ENCODE measurements around the gene RASGRP1.
A peak's percentile ranks its signal among the peaks of the same experiment; 100 is the strongest.

The RASGRP1 gene

GRCh38 chr15:38481761-38482160 is 82.9 kb downstream of the RASGRP1 start:
- no peak for DNase-seq
- H3K4me1 ChIP-seq (ENCODE audit: control extremely low read depth in 1 of 4, control insufficient read depth in 4 of 4, insufficient read depth in 4 of 4, low read length in 3 of 4) = peaks cover 0 to 12% (median 5%) of the 10 kb centered on the region in 4 experiments
- POLR2A ChIA-PET = no interaction called here
- no peak overlapping the region for H3K4me3 ChIP-seq (ENCODE audit: control insufficient read depth in 1 of 7, extremely low read depth in 1 of 7, insufficient read depth in 4 of 7, low read depth in 2 of 7, low read length in 6 of 7)
- WGBS (ENCODE audit: insufficient coverage) = 100% methylated on average over 1 of the region's 3 CpGs
- H3K9me3 ChIP-seq (ENCODE audit: control extremely low read depth in 1 of 5, control insufficient read depth in 4 of 5, insufficient read depth in 2 of 5, low read depth in 1 of 5, low read length in 4 of 5) = no peaks in the 10 kb centered on the region
- peaks cover 9 to 31% (median 16%) of the 10 kb centered on the region in 4 experiments for H3K36me3 ChIP-seq (ENCODE audit: control insufficient read depth in 4 of 4, insufficient read depth in 4 of 4, low read length in 3 of 4)
- CTCF ChIA-PET = interaction anchor here (0.8 to 1.1 kb wide), 3 partner anchors 9 to 202 kb away, joined by 3 to 4 read pairs (median 3); no protein-coding TSS in a partner anchor
- no peaks in the 10 kb centered on the region for H3K27me3 ChIP-seq (replicated peaks in 2 of 5; ENCODE audit: control insufficient read depth in 4 of 5, insufficient read depth in 5 of 5, low read length in 4 of 5)
- H3K27ac ChIP-seq (ENCODE audit: insufficient read depth in 1 of 2, low read depth in 1 of 2, low read length in 2 of 2, poor library complexity in 1 of 2, severe bottlenecking in 2 of 2) = no peak overlapping the region

DNA sequence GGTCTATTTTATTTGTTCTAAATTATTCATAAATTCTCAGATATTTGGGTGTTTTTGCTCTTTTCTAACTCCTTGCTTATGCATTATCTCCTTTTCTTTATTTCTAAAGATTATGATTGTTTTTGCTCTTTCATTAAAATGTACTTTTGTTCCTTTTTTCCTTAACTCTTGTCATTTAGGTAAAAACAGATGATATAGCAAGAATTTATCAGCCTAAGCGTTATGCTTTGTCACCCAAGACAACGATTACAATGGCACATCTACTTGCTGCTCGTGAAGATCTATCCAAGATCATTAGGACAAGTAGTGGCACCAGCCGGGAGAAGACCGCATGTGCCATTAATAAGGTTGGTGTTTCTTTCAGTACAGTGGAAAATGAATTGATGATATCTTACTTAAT is 83.5 kb downstream of the RASGRP1 start:
- Histone ChIP-seq H3K4me3 (ENCODE audit: control insufficient read depth in 1 of 7, extremely low read depth in 1 of 7, insufficient read depth in 4 of 7, low read depth in 2 of 7, low read length in 6 of 7) (no peak overlapping the region), H3K36me3 (ENCODE audit: control insufficient read depth in 4 of 4, insufficient read depth in 4 of 4, low read length in 3 of 4) (peaks cover 11 to 34% (median 16%) of the 10 kb centered on the region in 4 experiments), H3K9me3 (ENCODE audit: control extremely low read depth in 1 of 5, control insufficient read depth in 4 of 5, insufficient read depth in 2 of 5, low read depth in 1 of 5, low read length in 4 of 5) (no peaks in the 10 kb centered on the region), H3K27ac (ENCODE audit: insufficient read depth in 1 of 2, low read depth in 1 of 2, low read length in 2 of 2, poor library complexity in 1 of 2, severe bottlenecking in 2 of 2) (no peak overlapping the region), H3K27me3 (replicated peaks in 2 of 5; ENCODE audit: control insufficient read depth in 4 of 5, insufficient read depth in 5 of 5, low read length in 4 of 5) (no peaks in the 10 kb centered on the region), H3K4me1 (ENCODE audit: control extremely low read depth in 1 of 4, control insufficient read depth in 4 of 4, insufficient read depth in 4 of 4, low read length in 3 of 4) (peaks cover 0 to 12% (median 5%) of the 10 kb centered on the region in 4 experiments)
- 90% methylated on average over 3 of the region's 5 CpGs for WGBS (ENCODE audit: insufficient coverage)
- POLR2A ChIA-PET = no interaction called here
- no peak for DNase-seq
- CTCF ChIA-PET = interaction anchor here (0.8 to 1.0 kb wide), 2 partner anchors 8 to 201 kb away, joined by 3 to 4 read pairs; no protein-coding TSS in a partner anchor

DNA sequence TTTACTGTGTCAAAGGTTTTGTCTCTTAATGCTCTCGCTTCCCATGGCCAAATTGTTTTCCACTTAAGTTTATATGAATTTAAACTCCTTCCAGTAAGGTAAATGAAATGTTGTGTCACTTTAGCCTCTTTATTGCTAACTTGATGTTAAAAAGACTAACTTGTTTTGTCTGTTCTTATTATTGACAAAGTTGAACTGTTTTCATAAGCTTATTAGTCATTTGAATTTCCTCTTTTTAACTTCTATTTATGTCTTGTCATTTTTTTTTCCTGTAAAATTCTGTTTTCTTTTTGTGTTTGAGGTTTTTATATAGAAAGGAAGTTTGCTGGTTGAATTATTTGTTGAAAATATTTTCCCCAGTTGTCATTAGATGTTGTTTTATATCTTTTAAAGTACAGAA is 84.9 kb downstream of the RASGRP1 start:
- DNase-seq = peak in 1 of 3 donors; percentile 19
- no CpG with 5 or more reads among the region's 1 CpG for WGBS (ENCODE audit: insufficient coverage)

DNA sequence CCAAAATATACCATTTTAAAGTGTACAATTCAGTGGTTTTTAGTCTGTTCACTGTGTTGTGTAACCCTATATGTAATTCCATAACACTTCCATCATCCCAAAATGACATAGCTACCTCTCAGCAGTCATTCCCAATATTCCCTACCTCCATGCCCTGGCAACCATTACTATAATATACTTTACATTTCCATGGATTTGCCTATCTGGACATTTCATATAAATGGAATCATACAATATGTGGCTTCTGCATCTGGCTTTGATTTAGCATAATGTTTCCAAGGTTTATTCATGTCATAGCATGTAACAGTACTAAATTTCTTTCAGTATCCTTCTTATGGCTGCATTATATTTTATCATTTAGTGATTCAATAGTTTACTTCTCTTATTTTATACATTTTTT is 85.3 kb downstream of the RASGRP1 start:
- DNase-seq = no peak
- POLR2A ChIA-PET = no interaction called here
- Histone ChIP-seq H3K36me3 (ENCODE audit: control insufficient read depth in 4 of 4, insufficient read depth in 4 of 4, low read length in 3 of 4) (peaks cover 14 to 40% (median 25%) of the 10 kb centered on the region in 4 experiments), H3K27me3 (replicated peaks in 2 of 5; ENCODE audit: control insufficient read depth in 4 of 5, insufficient read depth in 5 of 5, low read length in 4 of 5) (no peaks in the 10 kb centered on the region), H3K4me3 (ENCODE audit: control insufficient read depth in 1 of 7, extremely low read depth in 1 of 7, insufficient read depth in 4 of 7, low read depth in 2 of 7, low read length in 6 of 7) (no peak overlapping the region), H3K9me3 (ENCODE audit: control extremely low read depth in 1 of 5, control insufficient read depth in 4 of 5, insufficient read depth in 2 of 5, low read depth in 1 of 5, low read length in 4 of 5) (no peaks in the 10 kb centered on the region), H3K4me1 (ENCODE audit: control extremely low read depth in 1 of 4, control insufficient read depth in 4 of 4, insufficient read depth in 4 of 4, low read length in 3 of 4) (peaks cover 0 to 12% (median 5%) of the 10 kb centered on the region in 4 experiments), H3K27ac (ENCODE audit: insufficient read depth in 1 of 2, low read depth in 1 of 2, low read length in 2 of 2, poor library complexity in 1 of 2, severe bottlenecking in 2 of 2) (peak overlapping the region in 1 of 2 experiments; percentile 61)
- CTCF ChIA-PET = interaction anchor here (1.0 kb wide), 1 partner anchor 227 kb away, joined by 3 read pairs; no protein-coding TSS in a partner anchor

More for the DNA sequence above, 84.9 kb downstream of the RASGRP1 start:
- Histone ChIP-seq H3K27ac (ENCODE audit: insufficient read depth in 1 of 2, low read depth in 1 of 2, low read length in 2 of 2, poor library complexity in 1 of 2, severe bottlenecking in 2 of 2) (peak overlapping the region; percentile 43 to 61), H3K4me3 (ENCODE audit: control insufficient read depth in 1 of 7, extremely low read depth in 1 of 7, insufficient read depth in 4 of 7, low read depth in 2 of 7, low read length in 6 of 7) (no peak overlapping the region), H3K27me3 (replicated peaks in 2 of 5; ENCODE audit: control insufficient read depth in 4 of 5, insufficient read depth in 5 of 5, low read length in 4 of 5) (no peaks in the 10 kb centered on the region), H3K4me1 (ENCODE audit: control extremely low read depth in 1 of 4, control insufficient read depth in 4 of 4, insufficient read depth in 4 of 4, low read length in 3 of 4) (peaks cover 0 to 12% (median 5%) of the 10 kb centered on the region in 4 experiments), H3K9me3 (ENCODE audit: control extremely low read depth in 1 of 5, control insufficient read depth in 4 of 5, insufficient read depth in 2 of 5, low read depth in 1 of 5, low read length in 4 of 5) (no peaks in the 10 kb centered on the region), H3K36me3 (ENCODE audit: control insufficient read depth in 4 of 4, insufficient read depth in 4 of 4, low read length in 3 of 4) (peaks cover 11 to 36% (median 22%) of the 10 kb centered on the region in 4 experiments)
- CTCF ChIA-PET = no interaction called here
- POLR2A ChIA-PET = no interaction called here

GRCh38 chr15:38477637-38478036 is 87.0 kb downstream of the RASGRP1 start:
- Histone ChIP-seq H3K27ac (ENCODE audit: insufficient read depth in 1 of 2, low read depth in 1 of 2, low read length in 2 of 2, poor library complexity in 1 of 2, severe bottlenecking in 2 of 2) (no peak overlapping the region), H3K4me1 (ENCODE audit: control extremely low read depth in 1 of 4, control insufficient read depth in 4 of 4, insufficient read depth in 4 of 4, low read length in 3 of 4) (peaks cover 0 to 11% (median 5%) of the 10 kb centered on the region in 4 experiments), H3K36me3 (ENCODE audit: control insufficient read depth in 4 of 4, insufficient read depth in 4 of 4, low read length in 3 of 4) (peaks cover 14 to 40% (median 26%) of the 10 kb centered on the region in 4 experiments), H3K4me3 (ENCODE audit: control insufficient read depth in 1 of 7, extremely low read depth in 1 of 7, insufficient read depth in 4 of 7, low read depth in 2 of 7, low read length in 6 of 7) (no peak overlapping the region), H3K9me3 (ENCODE audit: control extremely low read depth in 1 of 5, control insufficient read depth in 4 of 5, insufficient read depth in 2 of 5, low read depth in 1 of 5, low read length in 4 of 5) (no peaks in the 10 kb centered on the region), H3K27me3 (replicated peaks in 2 of 5; ENCODE audit: control insufficient read depth in 4 of 5, insufficient read depth in 5 of 5, low read length in 4 of 5) (no peaks in the 10 kb centered on the region)
- ChIA-PET POLR2A (no interaction called here), CTCF (interaction anchor here (1.3 to 4.9 kb wide), 7 partner anchors 10 to 220 kb away, joined by 3 to 44 read pairs (median 4); no protein-coding TSS in a partner anchor)
- WGBS (ENCODE audit: insufficient coverage) = 100% methylated on average over 4 of the region's 4 CpGs
- no peak for DNase-seq

GRCh38 chr15:38476120-38476519 is 88.5 kb downstream of the RASGRP1 start:
- ChIA-PET POLR2A (no interaction called here), CTCF (interaction anchor here (0.6 to 4.9 kb wide), 7 partner anchors 8 to 222 kb away, joined by 3 to 44 read pairs (median 7); partner anchors contain the start of gene RASGRP1)
- Histone ChIP-seq H3K36me3 (ENCODE audit: control insufficient read depth in 4 of 4, insufficient read depth in 4 of 4, low read length in 3 of 4) (peaks cover 8 to 36% (median 22%) of the 10 kb centered on the region in 4 experiments), H3K27ac (ENCODE audit: insufficient read depth in 1 of 2, low read depth in 1 of 2, low read length in 2 of 2, poor library complexity in 1 of 2, severe bottlenecking in 2 of 2) (no peak overlapping the region), H3K27me3 (replicated peaks in 2 of 5; ENCODE audit: control insufficient read depth in 4 of 5, insufficient read depth in 5 of 5, low read length in 4 of 5) (no peaks in the 10 kb centered on the region), H3K4me3 (ENCODE audit: control insufficient read depth in 1 of 7, extremely low read depth in 1 of 7, insufficient read depth in 4 of 7, low read depth in 2 of 7, low read length in 6 of 7) (no peak overlapping the region), H3K4me1 (ENCODE audit: control extremely low read depth in 1 of 4, control insufficient read depth in 4 of 4, insufficient read depth in 4 of 4, low read length in 3 of 4) (peaks cover 0 to 7% (median 3%) of the 10 kb centered on the region in 4 experiments), H3K9me3 (ENCODE audit: control extremely low read depth in 1 of 5, control insufficient read depth in 4 of 5, insufficient read depth in 2 of 5, low read depth in 1 of 5, low read length in 4 of 5) (no peaks in the 10 kb centered on the region)
- no CpG with 5 or more reads among the region's 1 CpG for WGBS (ENCODE audit: insufficient coverage)
- no peak for DNase-seq

DNA sequence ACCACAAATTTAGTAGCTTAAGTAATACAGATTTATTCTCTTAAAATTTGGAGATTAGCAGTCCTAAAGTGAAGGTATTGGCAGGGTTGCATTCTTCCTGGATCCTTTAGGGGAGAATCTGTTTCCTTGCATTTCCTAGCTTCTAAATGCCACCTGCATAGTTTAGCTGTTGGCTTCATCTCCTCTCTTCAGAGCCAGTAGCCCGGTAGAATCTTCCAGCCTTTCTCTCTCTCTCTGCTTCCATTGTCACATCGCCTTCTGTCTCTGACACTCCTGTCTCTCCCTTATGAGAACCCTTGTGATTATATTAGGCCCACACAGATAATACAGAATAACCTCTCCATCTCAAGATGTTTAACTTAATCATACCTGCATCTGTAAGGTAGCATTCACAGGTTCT is 89.3 kb downstream of the RASGRP1 start:
- peaks cover 6 to 36% (median 25%) of the 10 kb centered on the region in 4 experiments for H3K36me3 ChIP-seq (ENCODE audit: control insufficient read depth in 4 of 4, insufficient read depth in 4 of 4, low read length in 3 of 4)
- 94% methylated on average over 2 of the region's 2 CpGs for whole genome bisulfite sequencing (ENCODE audit: insufficient coverage)

More for the DNA sequence above, 89.3 kb downstream of the RASGRP1 start:
- no peaks in the 10 kb centered on the region for H3K9me3 ChIP-seq (ENCODE audit: control extremely low read depth in 1 of 5, control insufficient read depth in 4 of 5, insufficient read depth in 2 of 5, low read depth in 1 of 5, low read length in 4 of 5)
- DNase-seq = no peak
- ChIA-PET CTCF (interaction anchor here (0.7 to 4.9 kb wide), 10 partner anchors 10 to 232 kb away, joined by 3 to 44 read pairs (median 6); no protein-coding TSS in a partner anchor), POLR2A (no interaction called here)
- H3K4me3 ChIP-seq (ENCODE audit: control insufficient read depth in 1 of 7, extremely low read depth in 1 of 7, insufficient read depth in 4 of 7, low read depth in 2 of 7, low read length in 6 of 7) = no peak overlapping the region
- peaks cover 0 to 5% (median 2%) of the 10 kb centered on the region in 4 experiments for H3K4me1 ChIP-seq (ENCODE audit: control extremely low read depth in 1 of 4, control insufficient read depth in 4 of 4, insufficient read depth in 4 of 4, low read length in 3 of 4)
- no peak overlapping the region for H3K27ac ChIP-seq (ENCODE audit: insufficient read depth in 1 of 2, low read depth in 1 of 2, low read length in 2 of 2, poor library complexity in 1 of 2, severe bottlenecking in 2 of 2)
- no peaks in the 10 kb centered on the region for H3K27me3 ChIP-seq (replicated peaks in 2 of 5; ENCODE audit: control insufficient read depth in 4 of 5, insufficient read depth in 5 of 5, low read length in 4 of 5)

Measured in common myeloid progenitor, CD34-positive (primary cell).